ENCODE data around the gene GPLD1.

The GPLD1 gene

GRCh38 chr6:24378473-24379097 is 110.8 kb downstream of the GPLD1 start:
- FAIRE-seq: no peak

All from colon (tissue), 2 donors.